ENCODE results near the gene LCMT1. TPM values are rescaled to one million over a fixed set of nuclear protein-coding genes. Genes with fewer than 3 reads are reported as not detected.
A peak's percentile ranks its signal among the peaks of the same experiment; 100 is the strongest.

The LCMT1 gene
- total and polyA plus RNA-seq, 2 of the 13 experiments (the other 11 are each of a cell fraction or from before 2014, with no cell fraction given), result 41.2 to 48.7 TPM

GRCh38 chr16:25177831-25178688 lies 66.5 kb downstream of the LCMT1 start (continued):
- TF ChIP-seq ZBTB10 (CRISPR knock-in tag; IDR thresholded peaks at IDR 0.05; ENCODE audit: borderline replicate concordance) (peak; percentile 72; the same call in 1 of the 2 replicates), RBAK (CRISPR knock-in tag; IDR thresholded peaks at IDR 0.05) (no peak), ZNF572 (CRISPR knock-in tag; IDR thresholded peaks at IDR 0.05) (peak; percentile 99; the same call in 1 of the 2 replicates), ZNF350 (CRISPR knock-in tag; IDR thresholded peaks at IDR 0.05; ENCODE audit: borderline replicate concordance, low read depth) (peak; percentile 99), ISL2 (CRISPR knock-in tag; IDR thresholded peaks at IDR 0.05) (0 out of 2 replicates have a peak, but pooled peaks have one; percentile 56), CC2D1A (CRISPR knock-in tag; IDR thresholded peaks at IDR 0.05) (no peak), TMF1 (CRISPR knock-in tag; IDR thresholded peaks at IDR 0.05; ENCODE audit: low read depth) (no peak), ZNF264 (CRISPR knock-in tag; IDR thresholded peaks at IDR 0.05) (peak; percentile 81; the same call in 1 of the 2 replicates), ZNF839 (CRISPR knock-in tag; IDR thresholded peaks at IDR 0.05; ENCODE audit: borderline replicate concordance) (peak; percentile 80; the same call in 1 of the 2 replicates), ATF1 (CRISPR knock-in tag; IDR thresholded peaks at IDR 0.05) (no peak), SRSF1 (optimal IDR thresholded peaks at IDR 0.05; ENCODE audit: low read depth, low read length) (no peak), MXD1 (CRISPR knock-in tag; IDR thresholded peaks at IDR 0.05) (no peak), U2AF2 (IDR thresholded peaks at IDR 0.05; ENCODE audit: low read depth, low read length) (0 out of 2 replicates have a peak, but pooled peaks have one; percentile 54), HNRNPK (IDR thresholded peaks at IDR 0.05; ENCODE audit: low read depth, low read length, poor library complexity, severe bottlenecking) (no peak), DPF2 (CRISPR knock-in tag; IDR thresholded peaks at IDR 0.05; ENCODE audit: borderline replicate concordance, low read depth) (peak; percentile 93), ZNF337 (CRISPR knock-in tag; IDR thresholded peaks at IDR 0.05; ENCODE audit: borderline replicate concordance, low read depth) (peak; percentile 89; the same call in 1 of the 2 replicates), ZNF362 (CRISPR knock-in tag; IDR thresholded peaks at IDR 0.05; ENCODE audit: borderline replicate concordance) (peak; percentile 82; the same call in 1 of the 2 replicates), ZNF556 (CRISPR knock-in tag; IDR thresholded peaks at IDR 0.05; ENCODE audit: borderline replicate concordance) (peak; percentile 96), SKIL (CRISPR knock-in tag; IDR thresholded peaks at IDR 0.05; ENCODE audit: borderline replicate concordance) (peak; percentile 99), ETS1 (CRISPR knock-in tag; IDR thresholded peaks at IDR 0.05) (no peak), NFKBIZ (CRISPR knock-in tag; IDR thresholded peaks at IDR 0.05) (peak; percentile 83)
